HepG2 (cell line): ENCODE measurements around the gene EMC9. TPM values are rescaled to one million over a fixed set of nuclear protein-coding genes. Genes with fewer than 3 reads are reported as not detected.

Experiments
- CC2D1A ChIP-seq: sonication (generic); formaldehyde crosslinking; IDR thresholded peaks from 2 replicates; pipeline ENCODE4 v1.8.1; 2023; ENCODE audit warnings: mild to moderate bottlenecking, missing genetic modification reagents
- IRF2 ChIP-seq: IDR thresholded peaks from 2 replicates; pipeline ENCODE4 v1.6.1; 2018; ENCODE audit warnings: missing genetic modification reagents, missing compliant biosample characterization
- KDM5B ChIP-seq: sonication (generic); formaldehyde crosslinking; IDR thresholded peaks from 2 replicates; pipeline ENCODE4 v1.4.0; 2020; ENCODE audit warnings: missing genetic modification reagents, mild to moderate bottlenecking, borderline replicate concordance
- MAF1 ChIP-seq: sonication (generic); formaldehyde crosslinking; IDR thresholded peaks from 2 replicates; pipeline ENCODE4 v1.5.0; 2020; ENCODE audit warnings: missing genetic modification reagents, borderline replicate concordance
- NCOA1 ChIP-seq: sonication (generic); formaldehyde crosslinking; IDR thresholded peaks from 2 replicates; pipeline ENCODE4 v1.9.0; 2021; ENCODE audit warnings: missing genetic modification reagents
- PAF1 ChIP-seq: IDR thresholded peaks from 2 replicates; pipeline ENCODE4 v1.6.1; 2016; ENCODE audit warnings: missing genetic modification reagents, missing compliant biosample characterization
- POGK ChIP-seq: sonication (generic); formaldehyde crosslinking; conservative IDR thresholded peaks from 2 replicates; pipeline ENCODE4 v1.8.0; 2022; ENCODE audit warnings: mild to moderate bottlenecking, moderate library complexity, missing genetic modification reagents
- RARA ChIP-seq: IDR thresholded peaks from 2 replicates; pipeline ENCODE4 v1.6.1; 2016; ENCODE audit warnings: missing genetic modification reagents, missing compliant biosample characterization
- SOX13 ChIP-seq, 3 experiments: fragments of 450-650 bp in 1 of 3; sonication (generic) in 1 of 3; formaldehyde crosslinking in 1 of 3; IDR thresholded peaks in 2 of 3; conservative IDR thresholded peaks in 1 of 3; 2 replicates each; pipeline versions ENCODE4 v1.5.0 to v1.6.1; 2016 to 2020; ENCODE audit warnings: antibody characterized with exemption in 1 of 3, mild to moderate bottlenecking in 1 of 3, missing compliant biosample characterization in 1 of 3, missing genetic modification reagents in 1 of 3, moderate library complexity in 1 of 3
- SP2 ChIP-seq: sonication (generic); formaldehyde crosslinking; IDR thresholded peaks from 2 replicates; pipeline ENCODE4 v1.5.1; 2020; ENCODE audit warnings: mild to moderate bottlenecking, missing genetic modification reagents
- ZFP1 ChIP-seq: IDR thresholded peaks from 2 replicates; pipeline ENCODE4 v1.6.1; 2016
- ZKSCAN5 ChIP-seq: sonication (generic); formaldehyde crosslinking; IDR thresholded peaks from 2 replicates; pipeline ENCODE4 v1.5.1; 2020; ENCODE audit warnings: mild to moderate bottlenecking, missing genetic modification reagents
- ZNF180 ChIP-seq: sonication (generic); formaldehyde crosslinking; IDR thresholded peaks from 2 replicates; pipeline ENCODE4 v1.4.0; 2020; ENCODE audit warnings: low read depth, missing genetic modification reagents, borderline replicate concordance
- ZNF251 ChIP-seq: sonication (generic); formaldehyde crosslinking; IDR thresholded peaks from 2 replicates; pipeline ENCODE4 v1.9.0; 2021; ENCODE audit warnings: mild to moderate bottlenecking, missing genetic modification reagents
- ZNF256 ChIP-seq: sonication (generic); formaldehyde crosslinking; conservative IDR thresholded peaks from 2 replicates; pipeline ENCODE4 v1.4.0; 2020; ENCODE audit warnings: missing genetic modification reagents
- ZNF317 ChIP-seq: sonication (generic); formaldehyde crosslinking; IDR thresholded peaks from 2 replicates; pipeline ENCODE4 v1.5.0; 2020; ENCODE audit warnings: mild to moderate bottlenecking, missing genetic modification reagents
- ZNF326 ChIP-seq: sonication (generic); formaldehyde crosslinking; IDR thresholded peaks from 2 replicates; pipeline ENCODE4 v1.4.0; 2020; ENCODE audit warnings: missing genetic modification reagents, borderline replicate concordance
- ZNF619 ChIP-seq: sonication (generic); formaldehyde crosslinking; IDR thresholded peaks from 2 replicates; pipeline ENCODE4 v1.4.0; 2020; ENCODE audit warnings: mild to moderate bottlenecking, missing genetic modification reagents
- ZNF761 ChIP-seq: sonication (generic); formaldehyde crosslinking; conservative IDR thresholded peaks from 2 replicates; pipeline ENCODE4 v1.4.0; 2020; ENCODE audit warnings: mild to moderate bottlenecking, missing genetic modification reagents
- ZNF839 ChIP-seq: sonication (generic); formaldehyde crosslinking; IDR thresholded peaks from 2 replicates; pipeline ENCODE4 v1.4.0; 2020; ENCODE audit warnings: missing genetic modification reagents, mild to moderate bottlenecking, borderline replicate concordance
- polyA plus RNA-seq, 8 experiments: library from polyadenylated mRNA; depleted of rRNA in 3 of 8; stranded (reverse) in 7 of 8; unstranded in 1 of 8; fragments of >200 nt; fragmentation: Illumina TruSeq in 4 of 8; extraction: Trizol in 4 of 8; gene quantifications; 2 replicates each; pipeline versions ENCODE4 v1.2.1 to v1.2.3, GENCODE V29; 2011 to 2016; ENCODE audit warnings: low read depth in 4 of 8, missing spikeins in 1 of 8, mixed read lengths in 1 of 8; ENCODE audit not compliant: insufficient read depth in 1 of 8
- total RNA-seq, 5 experiments: library from RNA; depleted of rRNA; stranded (reverse); fragments of >200 nt; fragmentation: Illumina TruSeq; extraction: Trizol; gene quantifications; 2 replicates each; pipeline ENCODE4 v1.2.3, GENCODE V29; 2016; ENCODE audit warnings: low read depth in 1 of 5
- TF ChIP-seq, protein P1 (sequence below): sonication (generic); formaldehyde crosslinking; IDR thresholded peaks from 2 replicates; pipeline ENCODE4 v1.8.0; 2022; ENCODE audit warnings: missing genetic modification reagents, mild to moderate bottlenecking, moderate library complexity, borderline replicate concordance
- TF ChIP-seq, protein P2 (sequence below): IDR thresholded peaks from 2 replicates; pipeline ENCODE4 v1.6.1; 2012; ENCODE audit warnings: inconsistent platforms
- TF ChIP-seq, protein P3 (sequence below): sonication (generic); formaldehyde crosslinking; IDR thresholded peaks from 2 replicates; pipeline ENCODE4 v1.4.0; 2020; ENCODE audit warnings: missing genetic modification reagents
- TF ChIP-seq, protein P4 (sequence below): sonication (generic); formaldehyde crosslinking; IDR thresholded peaks from 2 replicates; pipeline ENCODE4 v1.4.0; 2020; ENCODE audit warnings: mild to moderate bottlenecking, missing genetic modification reagents

EMC9 gene
- total and polyA plus RNA-seq, 2 of the 13 experiments (the other 11 are each of a cell fraction or from before 2014, with no cell fraction given), result 60.5 to 78.7 TPM

DNA sequence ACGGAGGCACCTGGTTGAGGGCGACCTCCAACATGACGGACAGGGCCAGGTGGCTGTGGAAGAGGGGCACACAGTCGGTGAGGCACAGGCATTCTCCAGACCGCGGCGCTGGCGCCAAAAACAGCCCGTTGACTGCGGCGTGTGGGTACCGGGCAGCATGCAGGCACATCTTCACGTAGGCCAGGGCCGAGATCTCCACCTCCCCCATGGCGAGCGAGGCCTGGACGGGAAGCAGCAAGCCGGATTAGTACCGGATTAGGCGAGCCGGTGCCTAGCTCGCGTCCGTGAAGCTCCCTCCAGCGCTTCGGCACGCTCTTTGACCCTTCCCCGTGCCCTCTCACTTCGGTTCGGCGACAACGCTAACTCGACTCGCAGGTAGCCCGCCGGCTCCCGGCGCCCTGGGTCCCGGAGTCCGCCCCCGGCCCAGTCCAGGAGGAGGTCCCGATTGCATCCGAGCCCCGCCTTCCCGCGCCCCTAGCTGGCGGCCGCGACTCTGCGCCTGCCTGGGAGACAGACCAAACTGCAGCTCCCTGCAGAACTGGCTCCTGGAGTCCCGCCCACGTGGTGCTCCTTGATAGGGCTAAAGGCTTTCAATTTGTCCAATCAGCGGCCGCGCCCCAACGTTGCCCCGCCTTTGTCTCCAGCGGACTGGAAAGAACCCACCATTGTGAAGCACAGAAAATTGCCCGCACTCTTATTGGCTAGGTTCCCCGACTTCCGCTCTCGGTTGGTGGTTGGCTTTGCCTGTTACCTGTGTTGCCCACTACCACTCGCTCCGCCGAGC, at the start of gene EMC9 (continued):
- TF ChIP-seq, protein P1, sequence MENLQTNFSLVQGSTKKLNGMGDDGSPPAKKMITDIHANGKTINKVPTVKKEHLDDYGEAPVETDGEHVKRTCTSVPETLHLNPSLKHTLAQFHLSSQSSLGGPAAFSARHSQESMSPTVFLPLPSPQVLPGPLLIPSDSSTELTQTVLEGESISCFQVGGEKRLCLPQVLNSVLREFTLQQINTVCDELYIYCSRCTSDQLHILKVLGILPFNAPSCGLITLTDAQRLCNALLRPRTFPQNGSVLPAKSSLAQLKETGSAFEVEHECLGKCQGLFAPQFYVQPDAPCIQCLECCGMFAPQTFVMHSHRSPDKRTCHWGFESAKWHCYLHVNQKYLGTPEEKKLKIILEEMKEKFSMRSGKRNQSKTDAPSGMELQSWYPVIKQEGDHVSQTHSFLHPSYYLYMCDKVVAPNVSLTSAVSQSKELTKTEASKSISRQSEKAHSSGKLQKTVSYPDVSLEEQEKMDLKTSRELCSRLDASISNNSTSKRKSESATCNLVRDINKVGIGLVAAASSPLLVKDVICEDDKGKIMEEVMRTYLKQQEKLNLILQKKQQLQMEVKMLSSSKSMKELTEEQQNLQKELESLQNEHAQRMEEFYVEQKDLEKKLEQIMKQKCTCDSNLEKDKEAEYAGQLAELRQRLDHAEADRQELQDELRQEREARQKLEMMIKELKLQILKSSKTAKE (CRISPR knock-in tag), result no peak
- TF ChIP-seq PAF1 (CRISPR knock-in tag) (no peak; the same call in 1 of the 2 replicates), ZNF761 (CRISPR knock-in tag) (peak; percentile 97; the same call in 1 of the 2 replicates), NCOA1 (CRISPR knock-in tag) (no peak), KDM5B (CRISPR knock-in tag) (peak; percentile 99), ZNF251 (CRISPR knock-in tag) (peak; percentile 86; the same call in 1 of the 2 replicates), ZFP1 (CRISPR knock-in tag) (no peak), ZNF839 (CRISPR knock-in tag) (peak; percentile 95; the same call in 1 of the 2 replicates), CC2D1A (CRISPR knock-in tag) (peak; percentile 91; the same call in 1 of the 2 replicates), POGK (CRISPR knock-in tag) (peak; percentile 99), ZNF619 (peak; percentile 82), RARA (peak; percentile 35; the same call in 1 of the 2 replicates), ZNF256 (CRISPR knock-in tag) (peak; percentile 94), ZNF180 (CRISPR knock-in tag) (no peak), SOX13 (IDR thresholded peaks at IDR 0.05) (peak; percentile 68; the same call in 1 of the 2 replicates), SOX13 (CRISPR knock-in tag; conservative IDR thresholded peaks at IDR 0.05 in 1 of 2, IDR thresholded peaks at IDR 0.05 in 1 of 2) (peak; percentile 60 to 72; a peak in 2 of 4 replicates), ZKSCAN5 (CRISPR knock-in tag) (no peak), MAF1 (CRISPR knock-in tag) (peak; percentile 95), SP2 (CRISPR knock-in tag) (no peak), IRF2 (peak; percentile 89), ZNF317 (peak; percentile 95), ZNF326 (CRISPR knock-in tag) (no peak)
- TF ChIP-seq, protein P2, sequence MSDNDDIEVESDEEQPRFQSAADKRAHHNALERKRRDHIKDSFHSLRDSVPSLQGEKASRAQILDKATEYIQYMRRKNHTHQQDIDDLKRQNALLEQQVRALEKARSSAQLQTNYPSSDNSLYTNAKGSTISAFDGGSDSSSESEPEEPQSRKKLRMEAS, result no peak
- TF ChIP-seq, protein P3, sequence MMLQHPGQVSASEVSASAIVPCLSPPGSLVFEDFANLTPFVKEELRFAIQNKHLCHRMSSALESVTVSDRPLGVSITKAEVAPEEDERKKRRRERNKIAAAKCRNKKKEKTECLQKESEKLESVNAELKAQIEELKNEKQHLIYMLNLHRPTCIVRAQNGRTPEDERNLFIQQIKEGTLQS (CRISPR knock-in tag), result peak; percentile 27; the same call in 1 of the 2 replicates
- TF ChIP-seq, protein P4, sequence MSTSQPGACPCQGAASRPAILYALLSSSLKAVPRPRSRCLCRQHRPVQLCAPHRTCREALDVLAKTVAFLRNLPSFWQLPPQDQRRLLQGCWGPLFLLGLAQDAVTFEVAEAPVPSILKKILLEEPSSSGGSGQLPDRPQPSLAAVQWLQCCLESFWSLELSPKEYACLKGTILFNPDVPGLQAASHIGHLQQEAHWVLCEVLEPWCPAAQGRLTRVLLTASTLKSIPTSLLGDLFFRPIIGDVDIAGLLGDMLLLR (CRISPR knock-in tag), result peak; percentile 89
